PFSK-1 (cell line): ENCODE results near the gene SLC35F1.

Source experiments
- FOXP2 ChIP-seq: optimal IDR thresholded peaks from 2 replicates; pipeline ENCODE3; 2011; ENCODE audit warnings: borderline replicate concordance, control low read depth, inconsistent platforms; ENCODE audit not compliant: insufficient read depth; ENCODE audit errors: extremely low read length, extremely low read depth
- POLR2AphosphoS5 ChIP-seq: IDR thresholded peaks from 2 replicates; pipeline ENCODE4 v1.6.1; 2012; ENCODE audit warnings: low read depth, mild to moderate bottlenecking, control low read depth, low read length, moderate library complexity
- REST ChIP-seq, 2 experiments: IDR thresholded peaks; 2 replicates each; pipeline versions ENCODE4 v1.6.1 to v1.8.0; 2011 to 2012; ENCODE audit warnings: low read depth in 2 of 2, low read length in 2 of 2, control low read depth in 1 of 2, inconsistent platforms in 1 of 2, mild to moderate bottlenecking in 1 of 2, moderate library complexity in 1 of 2; ENCODE audit not compliant: insufficient read depth in 1 of 2
- SIN3A ChIP-seq: IDR thresholded peaks from 2 replicates; pipeline ENCODE4 v1.6.1; 2012; ENCODE audit warnings: mild to moderate bottlenecking, low read length, moderate library complexity, borderline replicate concordance; ENCODE audit not compliant: insufficient read depth
- TAF1 ChIP-seq: IDR thresholded peaks from 2 replicates; pipeline ENCODE4 v1.6.1; 2012; ENCODE audit warnings: low read length, control low read depth, borderline replicate concordance; ENCODE audit not compliant: insufficient read depth

- TF ChIP-seq POLR2AphosphoS5 = no peak
- TF ChIP-seq TAF1 = no peak
- TF ChIP-seq REST (IDR thresholded peaks at IDR 0.05; ENCODE audit: insufficient read depth in 1 of 2, low read depth in 2 of 2, low read length in 2 of 2) = no peak
- TF ChIP-seq SIN3A = no peak
- TF ChIP-seq FOXP2 = no peak
Measured at GRCh38 chr6:117908246-117909068, 1.4 kb downstream of the SLC35F1 start.
